Chondrocyte (in vitro differentiated cells): ENCODE data around the gene PAPOLA. TPM values are rescaled to one million over a fixed set of nuclear protein-coding genes. Genes with fewer than 3 reads are reported as not detected.

ENCODE experiments used
- DNase-seq: peaks from one replicate; pipeline ENCODE4 v3.0.0; 2021; ENCODE audit warnings: mixed read lengths, low spot score
- H3K27ac Mint-ChIP-seq: one replicate; pipeline ENCODE4 v1.8.0; 2021; ENCODE audit warnings: mild to moderate bottlenecking, moderate library complexity, mixed read lengths; ENCODE audit not compliant: unreplicated experiment
- H3K27me3 Mint-ChIP-seq: 2 replicates; pipeline ENCODE4 v1.8.0; 2021; ENCODE audit warnings: low read depth, mixed read lengths
- H3K36me3 Mint-ChIP-seq: 2 replicates; pipeline ENCODE4 v1.8.0; 2021; ENCODE audit warnings: low read depth, mixed read lengths
- H3K4me1 Mint-ChIP-seq: 2 replicates; pipeline ENCODE4 v1.8.0; 2021; ENCODE audit warnings: low read depth, mild to moderate bottlenecking, mixed read lengths
- H3K4me3 Mint-ChIP-seq: one replicate; pipeline ENCODE4 v1.8.0; 2021; ENCODE audit warnings: mild to moderate bottlenecking, moderate library complexity, mixed read lengths; ENCODE audit not compliant: unreplicated experiment
- H3K9me3 Mint-ChIP-seq: 2 replicates; pipeline ENCODE4 v1.8.0; 2021; ENCODE audit warnings: low read depth, mixed read lengths
- long read RNA-seq: library from polyadenylated mRNA; stranded (forward); transcript quantifications from one replicate; pipeline ENCODE4 v2.0.0, GENCODE V29; 2021
- total RNA-seq: library from RNA; stranded (reverse); gene quantifications from 3 replicates; pipeline ENCODE4 v1.2.1, GENCODE V29; 2021
- TF ChIP-seq, protein P1 (sequence below): fragments of 200-600 bp; sonication (generic); IDR thresholded peaks from 2 replicates; pipeline ENCODE4 v1.5.0; 2021; ENCODE audit warnings: antibody characterized with exemption, mild to moderate bottlenecking, moderate library complexity

Gene PAPOLA
- 109 to 124 TPM (median 114 TPM) in 3 replicates for total RNA-seq
- long read RNA-seq, full-length matches to known transcripts = 142 of 203 reads
- long read RNA-seq, partial matches to known transcripts = 10 of 203 reads
- long read RNA-seq, other reads (novel, unspliced or antisense) = 51 of 203 reads

DNA sequence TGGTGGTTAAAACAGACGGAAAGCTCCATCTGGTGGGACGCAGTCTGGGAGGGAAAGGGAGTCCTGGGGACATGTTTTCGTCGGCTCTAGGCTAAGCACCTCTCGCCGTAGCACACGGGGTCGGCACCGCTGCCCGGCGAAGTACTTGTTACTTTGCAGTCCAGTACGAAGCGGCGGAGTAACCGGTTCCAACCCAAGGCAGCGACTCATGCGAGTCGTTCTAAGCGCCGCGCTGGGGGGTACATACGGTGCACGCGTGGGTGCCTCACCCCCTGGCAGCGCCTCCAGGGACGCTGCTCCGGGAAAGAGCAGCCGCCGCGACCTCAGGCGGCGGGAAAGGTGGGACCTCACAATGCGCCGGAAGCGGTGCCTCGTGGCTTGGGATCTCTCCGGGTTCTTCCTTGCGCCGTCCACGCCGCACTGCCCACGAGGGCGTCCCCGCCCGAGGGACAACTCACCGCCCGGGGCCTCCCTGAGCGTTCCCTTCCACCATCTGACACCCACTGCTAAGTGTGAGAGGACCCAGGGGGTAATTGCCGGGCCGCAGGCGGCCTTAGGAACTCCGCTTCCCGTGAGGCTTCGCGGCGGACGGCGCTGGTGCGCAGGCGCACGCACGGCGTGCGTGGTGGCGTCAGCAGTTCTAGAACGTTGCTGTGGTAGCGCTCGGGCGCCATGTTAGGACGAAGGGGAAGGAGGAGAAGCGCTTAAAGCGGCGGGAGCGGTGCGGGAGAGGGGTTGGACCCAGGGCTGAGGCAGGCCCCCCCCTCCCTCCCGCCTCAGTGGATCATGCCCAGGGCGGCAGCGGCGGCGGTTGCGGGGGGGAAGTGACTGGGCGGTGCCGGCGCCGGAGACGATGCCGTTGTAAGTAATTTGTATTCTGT lies at the start of gene PAPOLA:
Gene PAPOLA, plus strand, starts transcription at position 643 of the 881 bp plus-strand sequence. Its CDS starts 211 bp downstream, at position 854.
- peak within 1 kb of the TSS; percentile 99 for H3K27ac Mint-ChIP-seq
- DNase-seq = peak; percentile 99
- no peaks in the 10 kb centered on the region for H3K9me3 Mint-ChIP-seq
- H3K4me1 Mint-ChIP-seq = peaks cover 41% of the 10 kb centered on the region
- peak within 1 kb of the TSS; percentile 99 for H3K4me3 Mint-ChIP-seq
- H3K36me3 Mint-ChIP-seq = no peaks in the 10 kb centered on the region
- no peaks in the 10 kb centered on the region for H3K27me3 Mint-ChIP-seq
- TF ChIP-seq, protein P1, sequence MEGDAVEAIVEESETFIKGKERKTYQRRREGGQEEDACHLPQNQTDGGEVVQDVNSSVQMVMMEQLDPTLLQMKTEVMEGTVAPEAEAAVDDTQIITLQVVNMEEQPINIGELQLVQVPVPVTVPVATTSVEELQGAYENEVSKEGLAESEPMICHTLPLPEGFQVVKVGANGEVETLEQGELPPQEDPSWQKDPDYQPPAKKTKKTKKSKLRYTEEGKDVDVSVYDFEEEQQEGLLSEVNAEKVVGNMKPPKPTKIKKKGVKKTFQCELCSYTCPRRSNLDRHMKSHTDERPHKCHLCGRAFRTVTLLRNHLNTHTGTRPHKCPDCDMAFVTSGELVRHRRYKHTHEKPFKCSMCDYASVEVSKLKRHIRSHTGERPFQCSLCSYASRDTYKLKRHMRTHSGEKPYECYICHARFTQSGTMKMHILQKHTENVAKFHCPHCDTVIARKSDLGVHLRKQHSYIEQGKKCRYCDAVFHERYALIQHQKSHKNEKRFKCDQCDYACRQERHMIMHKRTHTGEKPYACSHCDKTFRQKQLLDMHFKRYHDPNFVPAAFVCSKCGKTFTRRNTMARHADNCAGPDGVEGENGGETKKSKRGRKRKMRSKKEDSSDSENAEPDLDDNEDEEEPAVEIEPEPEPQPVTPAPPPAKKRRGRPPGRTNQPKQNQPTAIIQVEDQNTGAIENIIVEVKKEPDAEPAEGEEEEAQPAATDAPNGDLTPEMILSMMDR = peak; percentile 51

DNA sequence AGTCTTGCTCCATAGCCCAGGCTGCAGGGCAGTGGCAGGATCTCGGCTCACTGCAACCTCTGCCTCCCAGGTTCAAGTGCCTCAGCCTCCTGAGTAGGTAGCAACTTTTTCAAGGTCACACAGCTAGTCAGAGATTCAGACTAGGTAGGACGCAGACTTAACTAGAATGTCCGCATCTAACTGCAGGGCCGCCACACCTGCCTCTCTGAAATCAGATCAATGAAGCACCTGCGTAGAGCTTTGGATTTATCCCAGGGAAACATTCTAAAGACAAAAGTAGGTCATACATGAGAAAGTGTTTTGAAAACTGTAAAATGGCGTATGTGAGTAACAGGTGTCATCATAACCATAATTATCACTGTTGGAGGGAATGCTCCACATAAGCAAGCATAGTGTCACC lies 49.5 kb upstream of the PAPOLA start:
- no peak overlapping the region for H3K4me3 Mint-ChIP-seq
- no peaks in the 10 kb centered on the region for H3K9me3 Mint-ChIP-seq
- DNase-seq = no peak
- H3K4me1 Mint-ChIP-seq = no peaks in the 10 kb centered on the region
- H3K27ac Mint-ChIP-seq = no peak overlapping the region
- TF ChIP-seq, protein P1 = no peak
- H3K36me3 Mint-ChIP-seq = no peaks in the 10 kb centered on the region
- H3K27me3 Mint-ChIP-seq = peaks cover 14% of the 10 kb centered on the region

GRCh38 chr14:96455588-96455987 lies 46.6 kb upstream of the PAPOLA start:
- Mint-ChIP-seq H3K9me3 (no peaks in the 10 kb centered on the region), H3K4me3 (no peak overlapping the region), H3K4me1 (no peaks in the 10 kb centered on the region), H3K36me3 (no peaks in the 10 kb centered on the region), H3K27ac (no peak overlapping the region), H3K27me3 (peaks cover 27% of the 10 kb centered on the region)
- no peak for DNase-seq
- TF ChIP-seq, protein P1 = no peak

DNA sequence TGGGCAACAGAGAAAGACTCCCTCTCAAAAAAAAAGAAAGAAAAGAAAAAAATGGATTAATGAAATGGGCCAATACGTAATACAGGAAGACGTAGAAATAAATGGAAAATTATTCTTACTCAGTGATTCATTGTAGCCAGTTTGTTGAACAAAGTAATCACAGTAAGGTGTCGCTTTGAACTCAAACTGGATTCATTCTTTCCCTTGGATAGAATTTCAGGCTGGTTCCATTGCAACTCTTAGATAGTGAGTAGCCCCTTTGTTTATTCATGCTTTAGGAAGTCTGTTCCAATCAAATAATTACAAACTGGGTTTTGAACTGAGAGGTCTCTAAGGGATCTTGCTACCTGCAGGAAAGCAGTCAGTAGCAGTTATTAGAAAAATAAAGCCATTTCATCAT lies 42.3 kb upstream of the PAPOLA start:
- Mint-ChIP-seq H3K4me1 (no peaks in the 10 kb centered on the region), H3K4me3 (no peak overlapping the region), H3K9me3 (no peaks in the 10 kb centered on the region), H3K27me3 (peaks cover 22% of the 10 kb centered on the region), H3K27ac (no peak overlapping the region), H3K36me3 (no peaks in the 10 kb centered on the region)
- TF ChIP-seq, protein P1 = no peak
- DNase-seq = no peak

DNA sequence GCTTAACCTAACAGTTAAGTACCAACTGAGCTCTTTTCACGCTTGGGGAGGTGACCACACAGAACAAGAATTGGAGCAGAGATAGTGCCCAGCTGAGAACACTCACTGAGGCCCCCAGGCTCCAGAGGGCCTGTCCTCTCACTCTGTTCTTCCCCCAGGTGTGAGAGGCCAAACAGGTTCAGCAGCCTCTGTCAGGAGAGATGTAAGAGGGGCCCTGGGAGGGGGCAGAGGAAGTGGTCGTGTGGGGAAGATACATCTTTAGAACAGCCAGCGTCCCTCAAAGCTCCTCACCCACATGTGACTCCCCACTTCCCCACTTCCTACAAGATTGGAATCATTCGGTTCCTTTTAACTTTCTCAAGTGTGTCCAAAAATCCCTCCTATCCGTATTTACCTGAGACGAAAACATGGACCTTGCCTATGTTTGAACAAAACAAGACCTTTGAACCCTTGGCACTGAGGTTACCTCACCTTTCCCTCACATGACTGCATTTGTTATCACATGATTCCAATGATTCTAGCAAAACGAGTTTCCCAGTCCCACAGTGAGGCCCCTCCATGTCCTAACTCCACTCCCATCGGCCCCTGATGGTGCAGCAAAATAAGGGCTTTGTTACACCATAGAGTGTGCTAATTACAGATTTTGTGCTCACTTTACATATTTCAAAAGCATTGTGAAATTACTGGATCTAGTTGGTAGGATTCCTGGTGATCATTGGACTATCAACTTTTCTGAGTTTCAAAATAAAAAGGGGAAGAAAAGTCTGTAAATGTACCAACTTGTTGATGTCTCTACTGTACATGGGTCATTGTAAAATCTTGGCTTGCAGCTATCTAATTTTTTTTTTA lies 40.0 kb upstream of the PAPOLA start:
- no peak overlapping the region for H3K27ac Mint-ChIP-seq
- TF ChIP-seq, protein P1 = no peak
- peaks cover 18% of the 10 kb centered on the region for H3K27me3 Mint-ChIP-seq
- no peaks in the 10 kb centered on the region for H3K9me3 Mint-ChIP-seq
- DNase-seq = no peak
- no peaks in the 10 kb centered on the region for H3K4me1 Mint-ChIP-seq
- no peak overlapping the region for H3K4me3 Mint-ChIP-seq
- H3K36me3 Mint-ChIP-seq = no peaks in the 10 kb centered on the region
